ENCODE results near the gene DHX16.

GRCh38 chr6:30625511-30625910 is 47.3 kb downstream of the DHX16 start:
- no peak for TF ChIP-seq EZH2 (IDR thresholded peaks at IDR 0.05)
- TF ChIP-seq CTCF (IDR thresholded peaks at IDR 0.05), result no peak
- TF ChIP-seq EZH2phosphoT487 (IDR thresholded peaks at IDR 0.05), result no peak

Measured in neural progenitor cell (in vitro differentiated cells).